Stimulated activated CD4-positive, alpha-beta T cell treated with anti-CD3 and anti-CD28 coated beads, Interleukin-12 subunit alpha, Interleukin-12 subunit beta, amount 100 ng/mL, for 24 hours (primary cell): Measurements from ENCODE around the gene CACNA1G.

Source experiments
- DNase-seq, 2 experiments: peaks; one replicate each; pipeline ENCODE4 v3.0.0-alpha.2; 2020; ENCODE audit warnings: low read depth in 2 of 2

The CACNA1G gene

GRCh38 chr17:50533720-50534148, 26.8 kb upstream of the CACNA1G start:
- no peak for DNase-seq

GRCh38 chr17:50534222-50534978, 26.1 kb upstream of the CACNA1G start:
- no peak for DNase-seq

GRCh38 chr17:50534979-50535326, 25.6 kb upstream of the CACNA1G start:
- DNase-seq, result no peak

GRCh38 chr17:50535407-50535806, 25.1 kb upstream of the CACNA1G start:
- no peak for DNase-seq

GRCh38 chr17:50536683-50537646, 23.6 kb upstream of the CACNA1G start:
- DNase-seq, result no peak

- no peak for DNase-seq
These were observed 22.6 kb upstream of the CACNA1G start for GRCh38 chr17:50537721-50538548.

GRCh38 chr17:50538549-50539410, 21.7 kb upstream of the CACNA1G start:
- DNase-seq, result no peak

GRCh38 chr17:50539762-50540559, 20.6 kb upstream of the CACNA1G start:
- DNase-seq, result no peak

GRCh38 chr17:50540560-50541401, 19.7 kb upstream of the CACNA1G start:
- no peak for DNase-seq

GRCh38 chr17:50541402-50541715, 19.2 kb upstream of the CACNA1G start:
- DNase-seq, result no peak

- DNase-seq, result peak; percentile 72 to 80
These were observed 18.5 kb upstream of the CACNA1G start for GRCh38 chr17:50541716-50542688.

- DNase-seq, result no peak
These were observed 17.4 kb upstream of the CACNA1G start for GRCh38 chr17:50542795-50543774.

- DNase-seq, result no peak
These were observed 16.0 kb upstream of the CACNA1G start for GRCh38 chr17:50544516-50544915.

GRCh38 chr17:50545311-50545710, 15.2 kb upstream of the CACNA1G start:
- DNase-seq, result no peak

- no peak for DNase-seq
These were observed 13.8 kb upstream of the CACNA1G start for GRCh38 chr17:50546701-50547034.

GRCh38 chr17:50547035-50547735, 13.3 kb upstream of the CACNA1G start, which contains the start of gene SPATA20:
TSS of gene SPATA20 (plus strand) at chr17:50547174. CDS start at chr17:50547209, 35 bp downstream.
- DNase-seq, result peak; percentile 66 to 84
